HepG2 (cell line): ENCODE results near the gene BCL2. TPM values are rescaled to one million over a fixed set of nuclear protein-coding genes. Genes with fewer than 3 reads are reported as not detected.
A peak's percentile ranks its signal among the peaks of the same experiment; 100 is the strongest.

Source experiments
- AKAP8 ChIP-seq: sonication (generic); formaldehyde crosslinking; IDR thresholded peaks from 2 replicates; pipeline ENCODE4 v1.5.1; 2020; ENCODE audit warnings: mild to moderate bottlenecking, missing genetic modification reagents
- BCL6 ChIP-seq: IDR thresholded peaks from 2 replicates; pipeline ENCODE4 v1.6.1; 2016; ENCODE audit warnings: missing genetic modification reagents, missing compliant biosample characterization
- EP300 ChIP-seq, 3 experiments: sonication (generic) in 1 of 3; formaldehyde crosslinking in 1 of 3; IDR thresholded peaks; 2 replicates each; pipeline versions ENCODE4 v1.5.1 to v1.6.1; 2011 to 2020; ENCODE audit warnings: low read depth in 2 of 3, low read length in 2 of 3, borderline replicate concordance in 1 of 3, improper control_type of control experiment in 1 of 3, mild to moderate bottlenecking in 1 of 3, missing genetic modification reagents in 1 of 3, moderate library complexity in 1 of 3
- ETV5 ChIP-seq: IDR thresholded peaks from 2 replicates; pipeline ENCODE4 v1.6.1; 2018; ENCODE audit warnings: missing biosample characterization, missing genetic modification reagents, inconsistent platforms, borderline replicate concordance
- EZH2 ChIP-seq: conservative IDR thresholded peaks from 2 replicates; pipeline ENCODE4 v1.6.1; 2012; ENCODE audit warnings: mild to moderate bottlenecking, low read depth, low read length, moderate library complexity
- FOSL1 ChIP-seq: sonication (generic); formaldehyde crosslinking; IDR thresholded peaks from 2 replicates; pipeline ENCODE4 v1.9.0; 2021; ENCODE audit warnings: missing genetic modification reagents, borderline replicate concordance
- GZF1 ChIP-seq: sonication (generic); formaldehyde crosslinking; IDR thresholded peaks from 2 replicates; pipeline ENCODE4 v1.5.1; 2020; ENCODE audit warnings: mild to moderate bottlenecking, missing genetic modification reagents
- HHEX ChIP-seq: IDR thresholded peaks from 2 replicates; pipeline ENCODE4 v1.6.1; 2016; ENCODE audit warnings: control low read depth
- MAF1 ChIP-seq: sonication (generic); formaldehyde crosslinking; IDR thresholded peaks from 2 replicates; pipeline ENCODE4 v1.5.0; 2020; ENCODE audit warnings: missing genetic modification reagents, borderline replicate concordance
- RARG ChIP-seq: sonication (generic); formaldehyde crosslinking; IDR thresholded peaks from 2 replicates; pipeline ENCODE4 v1.4.0; 2020; ENCODE audit warnings: low read depth, mild to moderate bottlenecking, missing genetic modification reagents
- RELA ChIP-seq: sonication (generic); formaldehyde crosslinking; IDR thresholded peaks from 2 replicates; pipeline ENCODE4 v1.4.0; 2020; ENCODE audit warnings: missing genetic modification reagents
- ZBTB7A ChIP-seq: sonication (generic); formaldehyde crosslinking; IDR thresholded peaks from 2 replicates; pipeline ENCODE4 v1.8.0; 2022; ENCODE audit warnings: mild to moderate bottlenecking, missing genetic modification reagents
- ZNF343 ChIP-seq: sonication (generic); formaldehyde crosslinking; IDR thresholded peaks from 2 replicates; pipeline ENCODE4 v1.4.0; 2020; ENCODE audit warnings: mild to moderate bottlenecking, missing genetic modification reagents
- ZNF468 ChIP-seq: sonication (generic); formaldehyde crosslinking; IDR thresholded peaks from 2 replicates; pipeline ENCODE4 v1.8.0; 2022; ENCODE audit warnings: mild to moderate bottlenecking, moderate library complexity, missing genetic modification reagents
- ZNF501 ChIP-seq: sonication (generic); formaldehyde crosslinking; IDR thresholded peaks from 2 replicates; pipeline ENCODE4 v1.5.1; 2020; ENCODE audit warnings: mild to moderate bottlenecking, moderate library complexity, missing genetic modification reagents
- polyA plus RNA-seq, 8 experiments: library from polyadenylated mRNA; depleted of rRNA in 3 of 8; stranded (reverse) in 7 of 8; unstranded in 1 of 8; fragments of >200 nt; fragmentation: Illumina TruSeq in 4 of 8; extraction: Trizol in 4 of 8; gene quantifications; 2 replicates each; pipeline versions ENCODE4 v1.2.1 to v1.2.3, GENCODE V29; 2011 to 2016; ENCODE audit warnings: low read depth in 4 of 8, missing spikeins in 1 of 8, mixed read lengths in 1 of 8; ENCODE audit not compliant: insufficient read depth in 1 of 8
- total RNA-seq, 5 experiments: library from RNA; depleted of rRNA; stranded (reverse); fragments of >200 nt; fragmentation: Illumina TruSeq; extraction: Trizol; gene quantifications; 2 replicates each; pipeline ENCODE4 v1.2.3, GENCODE V29; 2016; ENCODE audit warnings: low read depth in 1 of 5
- TF ChIP-seq, protein P1 (sequence below): sonication (generic); formaldehyde crosslinking; IDR thresholded peaks from 2 replicates; pipeline ENCODE4 v1.5.0; 2020; ENCODE audit warnings: mild to moderate bottlenecking, missing genetic modification reagents, moderate library complexity
- TF ChIP-seq, protein P2 (sequence below): IDR thresholded peaks from 2 replicates; pipeline ENCODE4 v1.4.0; 2020; ENCODE audit warnings: mild to moderate bottlenecking, missing genetic modification reagents
- TF ChIP-seq, protein P3 (sequence below): sonication (generic); formaldehyde crosslinking; IDR thresholded peaks from 2 replicates; pipeline ENCODE4 v1.4.0; 2020; ENCODE audit warnings: missing genetic modification reagents

The BCL2 gene
- total and polyA plus RNA-seq, 2 of the 13 experiments (the other 11 are each of a cell fraction or from before 2014, with no cell fraction given) = 0.07 to 0.53 TPM

DNA sequence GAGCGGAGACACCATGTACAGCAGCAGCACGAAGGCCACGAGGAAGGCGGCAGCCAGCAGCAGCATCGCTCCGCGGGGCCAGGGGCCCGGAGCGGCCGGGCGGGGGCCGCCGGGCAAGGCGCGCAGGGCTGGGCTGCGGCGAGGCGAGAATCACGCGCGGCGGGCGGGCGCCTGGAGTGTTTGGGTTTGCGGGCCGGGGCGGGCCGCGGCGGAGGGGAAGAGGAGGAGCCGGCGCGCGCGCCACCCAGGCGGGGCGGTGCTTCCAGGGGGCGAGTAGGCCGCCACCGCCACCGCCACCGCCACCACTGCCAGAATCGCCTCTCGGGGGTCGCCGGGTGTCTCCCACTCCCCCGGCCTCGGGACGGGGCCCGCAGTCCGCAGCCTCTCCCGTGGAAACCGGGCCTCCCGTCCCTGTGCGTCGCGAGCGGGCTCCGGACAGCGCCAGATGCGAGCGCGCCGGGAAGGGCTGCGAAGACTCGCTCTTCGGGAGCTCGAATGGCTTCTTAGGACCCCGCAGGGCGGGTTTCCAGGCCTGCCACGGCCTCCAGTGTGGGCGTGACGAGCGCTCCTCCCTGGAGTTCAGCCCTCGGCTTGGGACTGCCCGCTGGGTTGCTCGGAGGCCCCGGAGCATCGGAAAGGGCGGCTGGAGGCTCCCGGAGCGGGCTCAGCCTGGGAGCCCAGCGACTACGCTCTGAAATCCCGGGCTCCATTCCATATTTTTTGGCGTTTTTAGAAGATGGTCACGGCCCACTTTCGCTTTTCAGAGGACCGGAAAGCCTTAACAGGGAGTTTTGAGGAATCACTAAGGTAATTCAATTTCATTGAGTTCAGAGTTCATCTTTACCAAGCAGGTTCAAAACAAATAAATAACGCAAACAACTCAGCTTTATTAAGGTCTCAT lies 47.7 kb upstream of the BCL2 start, which contains the start of gene KDSR (continued):
- 0 out of 2 replicates have a peak, but pooled peaks have one; percentile 57 for TF ChIP-seq BCL6 (CRISPR knock-in tag)
- TF ChIP-seq HHEX (CRISPR knock-in tag) = no peak
- no peak for TF ChIP-seq EZH2
- 0 out of 2 replicates have a peak, but pooled peaks have one; percentile 53 for TF ChIP-seq RELA (CRISPR knock-in tag)
- peak; percentile 83; the same call in 1 of the 2 replicates for TF ChIP-seq MAF1 (CRISPR knock-in tag)
- no peak for TF ChIP-seq ZNF343
- TF ChIP-seq ZNF468 = no peak
- TF ChIP-seq EP300 (IDR thresholded peaks at IDR 0.05; ENCODE audit: low read depth in 2 of 2, low read length in 2 of 2) = peak in 1 of 2 experiments; percentile 14; a peak in 2 of 4 replicates
- no peak for TF ChIP-seq EP300 (CRISPR knock-in tag; IDR thresholded peaks at IDR 0.05; ENCODE audit: borderline replicate concordance)
- TF ChIP-seq GZF1 (CRISPR knock-in tag) = no peak
- TF ChIP-seq, protein P1, sequence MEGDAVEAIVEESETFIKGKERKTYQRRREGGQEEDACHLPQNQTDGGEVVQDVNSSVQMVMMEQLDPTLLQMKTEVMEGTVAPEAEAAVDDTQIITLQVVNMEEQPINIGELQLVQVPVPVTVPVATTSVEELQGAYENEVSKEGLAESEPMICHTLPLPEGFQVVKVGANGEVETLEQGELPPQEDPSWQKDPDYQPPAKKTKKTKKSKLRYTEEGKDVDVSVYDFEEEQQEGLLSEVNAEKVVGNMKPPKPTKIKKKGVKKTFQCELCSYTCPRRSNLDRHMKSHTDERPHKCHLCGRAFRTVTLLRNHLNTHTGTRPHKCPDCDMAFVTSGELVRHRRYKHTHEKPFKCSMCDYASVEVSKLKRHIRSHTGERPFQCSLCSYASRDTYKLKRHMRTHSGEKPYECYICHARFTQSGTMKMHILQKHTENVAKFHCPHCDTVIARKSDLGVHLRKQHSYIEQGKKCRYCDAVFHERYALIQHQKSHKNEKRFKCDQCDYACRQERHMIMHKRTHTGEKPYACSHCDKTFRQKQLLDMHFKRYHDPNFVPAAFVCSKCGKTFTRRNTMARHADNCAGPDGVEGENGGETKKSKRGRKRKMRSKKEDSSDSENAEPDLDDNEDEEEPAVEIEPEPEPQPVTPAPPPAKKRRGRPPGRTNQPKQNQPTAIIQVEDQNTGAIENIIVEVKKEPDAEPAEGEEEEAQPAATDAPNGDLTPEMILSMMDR = no peak
- TF ChIP-seq, protein P2, sequence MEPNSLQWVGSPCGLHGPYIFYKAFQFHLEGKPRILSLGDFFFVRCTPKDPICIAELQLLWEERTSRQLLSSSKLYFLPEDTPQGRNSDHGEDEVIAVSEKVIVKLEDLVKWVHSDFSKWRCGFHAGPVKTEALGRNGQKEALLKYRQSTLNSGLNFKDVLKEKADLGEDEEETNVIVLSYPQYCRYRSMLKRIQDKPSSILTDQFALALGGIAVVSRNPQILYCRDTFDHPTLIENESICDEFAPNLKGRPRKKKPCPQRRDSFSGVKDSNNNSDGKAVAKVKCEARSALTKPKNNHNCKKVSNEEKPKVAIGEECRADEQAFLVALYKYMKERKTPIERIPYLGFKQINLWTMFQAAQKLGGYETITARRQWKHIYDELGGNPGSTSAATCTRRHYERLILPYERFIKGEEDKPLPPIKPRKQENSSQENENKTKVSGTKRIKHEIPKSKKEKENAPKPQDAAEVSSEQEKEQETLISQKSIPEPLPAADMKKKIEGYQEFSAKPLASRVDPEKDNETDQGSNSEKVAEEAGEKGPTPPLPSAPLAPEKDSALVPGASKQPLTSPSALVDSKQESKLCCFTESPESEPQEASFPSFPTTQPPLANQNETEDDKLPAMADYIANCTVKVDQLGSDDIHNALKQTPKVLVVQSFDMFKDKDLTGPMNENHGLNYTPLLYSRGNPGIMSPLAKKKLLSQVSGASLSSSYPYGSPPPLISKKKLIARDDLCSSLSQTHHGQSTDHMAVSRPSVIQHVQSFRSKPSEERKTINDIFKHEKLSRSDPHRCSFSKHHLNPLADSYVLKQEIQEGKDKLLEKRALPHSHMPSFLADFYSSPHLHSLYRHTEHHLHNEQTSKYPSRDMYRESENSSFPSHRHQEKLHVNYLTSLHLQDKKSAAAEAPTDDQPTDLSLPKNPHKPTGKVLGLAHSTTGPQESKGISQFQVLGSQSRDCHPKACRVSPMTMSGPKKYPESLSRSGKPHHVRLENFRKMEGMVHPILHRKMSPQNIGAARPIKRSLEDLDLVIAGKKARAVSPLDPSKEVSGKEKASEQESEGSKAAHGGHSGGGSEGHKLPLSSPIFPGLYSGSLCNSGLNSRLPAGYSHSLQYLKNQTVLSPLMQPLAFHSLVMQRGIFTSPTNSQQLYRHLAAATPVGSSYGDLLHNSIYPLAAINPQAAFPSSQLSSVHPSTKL = peak; percentile 74
- TF ChIP-seq ETV5 = peak; percentile 52; the same call in 1 of the 2 replicates
- 0 out of 2 replicates have a peak, but pooled peaks have one; percentile 45 for TF ChIP-seq AKAP8 (CRISPR knock-in tag)
- TF ChIP-seq, protein P3, sequence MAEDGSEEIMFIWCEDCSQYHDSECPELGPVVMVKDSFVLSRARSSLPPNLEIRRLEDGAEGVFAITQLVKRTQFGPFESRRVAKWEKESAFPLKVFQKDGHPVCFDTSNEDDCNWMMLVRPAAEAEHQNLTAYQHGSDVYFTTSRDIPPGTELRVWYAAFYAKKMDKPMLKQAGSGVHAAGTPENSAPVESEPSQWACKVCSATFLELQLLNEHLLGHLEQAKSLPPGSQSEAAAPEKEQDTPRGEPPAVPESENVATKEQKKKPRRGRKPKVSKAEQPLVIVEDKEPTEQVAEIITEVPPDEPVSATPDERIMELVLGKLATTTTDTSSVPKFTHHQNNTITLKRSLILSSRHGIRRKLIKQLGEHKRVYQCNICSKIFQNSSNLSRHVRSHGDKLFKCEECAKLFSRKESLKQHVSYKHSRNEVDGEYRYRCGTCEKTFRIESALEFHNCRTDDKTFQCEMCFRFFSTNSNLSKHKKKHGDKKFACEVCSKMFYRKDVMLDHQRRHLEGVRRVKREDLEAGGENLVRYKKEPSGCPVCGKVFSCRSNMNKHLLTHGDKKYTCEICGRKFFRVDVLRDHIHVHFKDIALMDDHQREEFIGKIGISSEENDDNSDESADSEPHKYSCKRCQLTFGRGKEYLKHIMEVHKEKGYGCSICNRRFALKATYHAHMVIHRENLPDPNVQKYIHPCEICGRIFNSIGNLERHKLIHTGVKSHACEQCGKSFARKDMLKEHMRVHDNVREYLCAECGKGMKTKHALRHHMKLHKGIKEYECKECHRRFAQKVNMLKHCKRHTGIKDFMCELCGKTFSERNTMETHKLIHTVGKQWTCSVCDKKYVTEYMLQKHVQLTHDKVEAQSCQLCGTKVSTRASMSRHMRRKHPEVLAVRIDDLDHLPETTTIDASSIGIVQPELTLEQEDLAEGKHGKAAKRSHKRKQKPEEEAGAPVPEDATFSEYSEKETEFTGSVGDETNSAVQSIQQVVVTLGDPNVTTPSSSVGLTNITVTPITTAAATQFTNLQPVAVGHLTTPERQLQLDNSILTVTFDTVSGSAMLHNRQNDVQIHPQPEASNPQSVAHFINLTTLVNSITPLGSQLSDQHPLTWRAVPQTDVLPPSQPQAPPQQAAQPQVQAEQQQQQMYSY (CRISPR knock-in tag) = peak; percentile 100
- TF ChIP-seq FOSL1 (CRISPR knock-in tag) = 0 out of 2 replicates have a peak, but pooled peaks have one; percentile 8
- TF ChIP-seq RARG = no peak
- TF ChIP-seq ZNF501 (CRISPR knock-in tag) = peak; percentile 94
- peak; percentile 56 for TF ChIP-seq ZBTB7A (CRISPR knock-in tag)
